Activated T-helper 1 cell treated with anti-CD3 and anti-CD28 coated beads, Interleukin-2, amount 50 U/mL, for 16 hours (primary cell): ENCODE measurements around the gene BEND5.
A peak's percentile ranks its signal among the peaks of the same experiment; 100 is the strongest.

Source experiments
- DNase-seq, 2 donors: peaks; one replicate each; pipeline ENCODE4 v3.0.0-alpha.2; 2020; ENCODE audit warnings: low read depth in 1 of 2, low spot score in 1 of 2

Gene BEND5

DNA sequence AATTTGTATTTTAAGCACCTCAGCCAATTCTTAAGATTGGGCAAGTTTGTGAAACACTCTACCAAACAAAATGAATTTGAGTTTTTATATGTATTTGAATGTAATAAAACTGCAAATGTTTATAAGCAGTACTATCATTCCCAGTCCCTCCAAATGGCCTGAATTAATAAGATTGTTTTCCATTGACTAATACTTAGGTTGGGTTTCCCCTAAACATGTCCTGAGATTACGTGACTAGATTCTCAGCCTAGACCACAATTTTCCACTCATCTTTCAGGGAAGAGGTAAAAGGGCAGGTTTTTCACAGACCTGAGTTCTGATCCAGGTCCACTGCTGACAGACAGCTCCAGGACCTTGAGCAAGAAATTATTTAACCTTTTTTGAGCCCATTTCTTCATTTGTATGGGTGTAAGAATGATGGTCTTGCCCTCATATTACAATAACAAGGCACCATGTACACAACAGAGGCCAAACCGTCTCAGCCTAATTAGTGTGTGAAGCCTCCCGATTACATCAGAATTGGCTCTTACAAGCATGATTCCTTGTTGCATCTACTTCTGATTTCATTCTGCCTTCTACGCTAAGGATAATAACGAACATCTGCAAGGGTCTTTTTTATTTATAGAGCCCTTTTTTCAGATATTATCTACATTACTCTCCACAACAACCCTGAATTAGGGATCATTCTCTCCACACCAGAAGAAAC lies 51.2 kb downstream of the BEND5 start:
- DNase-seq, result no peak

- DNase-seq, result no peak
Observed at GRCh38 chr1:48720929-48721328, 55.8 kb downstream of the BEND5 start.

- no peak for DNase-seq
Observed at GRCh38 chr1:48718705-48719104, 58.0 kb downstream of the BEND5 start.

DNA sequence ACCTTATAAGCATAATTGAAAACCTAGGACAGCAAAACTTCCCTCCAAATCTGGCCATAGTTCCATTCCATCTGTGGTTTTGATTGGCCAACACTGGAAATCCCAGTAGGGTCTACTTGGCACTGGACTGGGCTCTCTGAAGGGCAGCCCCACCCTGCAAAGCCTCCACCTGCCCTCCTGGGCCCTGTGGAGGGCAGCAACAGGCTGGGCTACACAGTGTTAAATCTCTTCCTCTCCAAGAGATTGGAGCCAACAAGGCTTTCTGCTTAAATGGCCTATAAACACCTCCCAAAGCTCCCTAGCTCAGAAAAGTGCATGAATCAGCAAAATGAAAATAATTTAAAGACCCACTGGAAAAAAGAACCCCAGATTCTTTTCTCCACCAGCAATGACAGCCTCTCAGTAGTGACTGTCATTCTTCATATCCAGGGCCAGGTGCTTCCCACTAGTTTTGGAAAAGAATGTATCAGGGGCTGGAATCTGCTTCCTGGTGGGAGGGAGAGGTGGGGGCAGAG lies 58.5 kb downstream of the BEND5 start:
- DNase-seq, result no peak

DNA sequence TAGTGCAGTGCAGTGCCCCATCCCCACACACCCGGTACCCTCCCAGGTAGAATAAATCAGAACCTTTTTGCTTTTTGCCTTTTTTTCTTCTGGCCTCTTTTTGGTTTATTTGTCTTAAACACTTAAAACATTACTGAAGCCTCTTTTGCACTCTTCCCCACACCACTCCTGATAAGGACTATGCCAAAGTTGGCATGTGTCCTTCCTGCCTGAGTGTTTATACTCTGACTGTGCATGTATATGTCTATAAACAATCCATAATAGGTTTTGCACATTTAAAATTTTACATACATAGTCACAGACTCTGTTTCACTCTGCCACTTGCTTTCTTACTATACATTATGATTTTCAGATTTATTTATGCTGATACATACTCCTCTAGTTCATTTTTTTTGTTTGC lies 59.6 kb downstream of the BEND5 start:
- DNase-seq, result no peak

- no peak for DNase-seq
Observed at GRCh38 chr1:48715921-48716320, 60.8 kb downstream of the BEND5 start.

GRCh38 chr1:48710915-48711314 lies 65.8 kb downstream of the BEND5 start:
- no peak for DNase-seq

GRCh38 chr1:48710318-48710717 lies 66.4 kb downstream of the BEND5 start:
- no peak for DNase-seq

DNA sequence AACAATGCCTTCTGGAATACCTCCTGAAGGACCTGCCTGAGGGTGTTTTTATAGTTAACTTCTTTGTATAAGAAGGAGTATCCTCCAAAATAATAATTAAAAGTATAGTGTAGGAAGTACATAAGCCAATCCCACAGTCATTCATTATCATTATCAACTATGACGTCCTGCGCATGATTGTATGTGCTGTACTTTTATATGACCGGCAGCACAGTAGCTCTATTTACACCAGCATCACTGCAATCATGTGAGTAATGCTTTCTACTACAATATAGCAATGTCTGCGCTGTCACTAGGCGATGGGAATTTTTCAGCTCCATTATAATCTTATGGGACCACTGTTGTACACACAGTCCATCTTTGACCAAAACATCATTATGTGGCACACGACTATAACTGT lies 72.0 kb downstream of the BEND5 start:
- no peak for DNase-seq

- no peak for DNase-seq
Observed at GRCh38 chr1:48701445-48701844, 75.2 kb downstream of the BEND5 start.

DNA sequence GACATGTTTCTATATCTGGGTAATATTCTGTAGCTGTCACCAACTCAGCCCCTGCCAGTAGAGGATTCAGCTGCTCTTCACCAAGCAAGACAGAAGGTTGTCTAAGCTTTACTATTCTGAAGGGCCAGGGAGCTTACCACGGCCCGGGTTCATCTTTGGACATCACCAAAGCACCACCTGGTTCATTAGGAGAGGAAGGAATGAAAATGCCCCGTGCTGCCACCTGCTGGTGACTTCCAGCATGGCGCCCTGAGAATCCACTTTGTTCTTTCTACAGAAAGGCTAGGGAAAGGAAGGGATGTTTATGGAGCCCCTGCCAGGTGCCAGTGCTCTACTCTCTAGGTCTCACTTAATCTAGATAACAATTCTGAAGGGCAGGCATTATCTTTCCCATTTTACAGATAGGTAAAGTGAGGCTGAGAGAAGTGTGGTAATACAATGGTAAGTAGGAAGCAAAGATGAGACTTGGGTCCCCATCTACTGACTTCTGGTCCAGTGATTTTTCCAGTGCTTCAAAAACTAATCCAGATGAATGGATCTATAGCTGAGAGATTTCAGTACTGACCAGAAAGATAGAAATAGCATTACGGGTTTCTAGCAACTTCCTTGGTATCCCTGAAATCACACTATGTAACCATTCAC lies 79.5 kb downstream of the BEND5 start:
- peak in 1 of 2 donors; percentile 21 for DNase-seq

- no peak for DNase-seq
Observed at GRCh38 chr1:48695161-48695560, 81.5 kb downstream of the BEND5 start.

DNA sequence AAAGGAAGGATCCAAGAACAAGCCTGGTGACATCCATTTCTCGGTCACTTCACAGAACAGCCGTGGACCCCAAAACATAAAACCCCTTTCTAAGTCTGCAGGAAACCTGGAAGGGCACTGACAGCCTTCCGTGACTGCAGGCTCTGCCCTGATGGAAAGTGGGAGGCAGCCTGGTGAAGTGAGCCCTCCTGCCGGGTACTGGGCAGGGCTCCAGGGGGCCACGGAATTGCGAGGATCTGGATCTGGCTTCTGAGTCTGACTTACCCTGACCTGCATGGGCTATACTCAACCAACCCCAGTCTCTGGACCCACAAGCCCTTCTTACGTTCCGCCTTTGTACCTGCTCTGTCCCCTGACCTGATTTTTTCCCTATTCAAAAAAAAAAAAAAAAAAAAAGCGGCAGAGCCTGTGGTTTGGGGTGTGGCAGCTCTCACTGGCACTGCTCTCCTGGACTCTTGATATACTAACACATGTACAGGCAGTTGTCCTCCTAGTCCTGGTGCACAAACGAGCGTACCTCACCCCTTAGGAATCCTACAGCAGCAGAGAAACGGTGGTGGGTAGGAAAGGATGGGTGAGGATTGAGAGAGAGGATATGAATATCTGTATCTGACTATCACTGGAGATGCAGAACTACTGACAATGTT lies 82.9 kb downstream of the BEND5 start:
- DNase-seq, result no peak

DNA sequence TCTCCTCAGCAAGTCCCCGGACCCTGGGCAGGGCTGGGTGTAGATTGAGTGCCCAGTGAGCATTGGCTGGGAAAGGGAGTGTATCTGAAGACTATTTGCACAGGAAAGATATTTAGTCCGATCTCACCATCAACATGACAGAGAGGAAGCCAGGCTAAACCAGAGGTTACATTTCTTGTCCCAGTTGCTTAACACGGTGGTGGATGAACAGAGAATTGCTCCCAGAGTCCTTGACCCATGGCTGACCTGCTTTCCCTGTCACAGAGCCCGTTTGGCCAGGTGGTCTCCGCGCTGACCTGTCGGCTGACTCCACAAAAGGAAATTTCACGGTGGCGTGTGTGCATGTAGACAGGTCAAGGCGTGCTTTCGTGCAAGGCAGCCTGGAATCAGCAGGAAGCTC lies 83.5 kb downstream of the BEND5 start:
- DNase-seq, result no peak

DNA sequence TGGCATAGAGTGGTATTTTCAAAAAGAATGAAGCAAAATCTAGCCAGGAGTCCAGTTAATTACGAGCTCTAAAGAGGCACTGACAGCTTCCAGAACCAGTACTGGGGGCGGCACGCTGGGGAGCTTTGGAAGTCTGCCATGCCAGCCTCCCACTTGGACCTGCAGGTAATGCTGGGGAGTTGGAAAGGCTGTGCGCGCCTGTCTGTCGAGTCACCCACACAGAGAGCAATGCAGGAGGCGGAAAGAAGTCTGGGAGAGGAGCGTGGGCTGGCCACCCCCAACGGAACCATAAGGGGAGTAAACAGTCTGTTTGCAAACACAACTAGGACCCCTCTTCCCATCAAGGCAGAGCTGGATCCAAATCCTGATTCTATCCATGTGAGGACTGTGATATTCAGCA lies 84.5 kb downstream of the BEND5 start:
- no peak for DNase-seq

DNA sequence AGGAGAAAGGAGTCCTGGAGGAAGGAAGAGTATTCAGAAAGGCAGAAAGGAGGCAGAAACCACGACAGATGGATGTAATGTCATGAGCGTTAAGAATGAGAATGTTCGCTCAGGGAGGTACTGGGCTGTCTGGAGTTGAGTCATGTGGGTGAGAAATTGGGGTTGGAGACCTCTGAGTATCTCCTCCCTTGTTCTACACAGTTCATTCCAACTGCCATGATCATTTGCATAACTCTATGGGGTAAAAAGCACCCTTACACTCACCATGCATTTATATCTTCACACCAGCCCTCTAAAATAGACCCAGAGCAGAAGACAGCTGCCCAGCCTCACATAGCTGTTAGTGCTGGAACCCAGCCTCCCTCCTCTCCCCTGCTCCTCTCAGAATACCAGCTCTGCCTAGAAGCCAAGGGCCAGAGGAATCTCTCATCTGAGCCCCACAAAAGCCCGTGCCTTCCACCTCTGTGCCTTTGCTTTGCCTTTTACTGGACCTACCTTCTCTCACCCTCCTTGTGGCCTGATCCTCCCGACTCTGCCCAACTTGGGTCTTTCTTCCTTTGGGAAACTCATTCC lies 85.2 kb downstream of the BEND5 start:
- DNase-seq, result no peak

DNA sequence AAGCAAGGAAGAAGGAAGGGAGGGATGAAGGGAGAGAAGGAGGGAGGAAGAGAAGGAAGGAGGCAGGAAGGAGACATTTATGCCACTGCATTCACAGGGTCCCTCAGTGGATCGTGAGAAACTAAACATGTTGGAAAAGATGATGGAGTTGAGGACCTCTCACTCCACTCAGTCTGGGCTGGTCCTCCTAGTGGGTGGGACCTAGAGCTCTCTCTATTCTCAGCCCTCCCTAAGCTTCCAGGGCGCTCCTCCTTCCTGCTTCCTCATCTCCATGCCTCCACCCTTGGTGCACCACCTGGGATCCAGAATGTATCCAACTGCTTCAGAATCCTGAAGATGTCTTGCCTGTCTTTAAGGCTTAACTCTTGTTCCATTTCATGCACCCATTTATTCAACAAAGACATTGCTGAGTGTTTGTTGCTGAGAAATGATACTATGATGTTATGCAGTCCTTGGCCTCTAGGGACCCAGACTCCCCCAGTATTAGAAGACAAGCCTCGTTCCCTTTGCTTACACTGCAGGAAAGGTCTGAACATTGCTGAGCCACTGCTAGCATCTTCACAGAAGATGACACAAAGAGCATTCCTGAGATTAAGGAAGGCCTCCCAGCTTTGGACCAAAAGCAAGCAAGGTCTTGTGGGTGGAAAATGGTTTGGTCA lies 88.5 kb downstream of the BEND5 start:
- DNase-seq, result no peak

DNA sequence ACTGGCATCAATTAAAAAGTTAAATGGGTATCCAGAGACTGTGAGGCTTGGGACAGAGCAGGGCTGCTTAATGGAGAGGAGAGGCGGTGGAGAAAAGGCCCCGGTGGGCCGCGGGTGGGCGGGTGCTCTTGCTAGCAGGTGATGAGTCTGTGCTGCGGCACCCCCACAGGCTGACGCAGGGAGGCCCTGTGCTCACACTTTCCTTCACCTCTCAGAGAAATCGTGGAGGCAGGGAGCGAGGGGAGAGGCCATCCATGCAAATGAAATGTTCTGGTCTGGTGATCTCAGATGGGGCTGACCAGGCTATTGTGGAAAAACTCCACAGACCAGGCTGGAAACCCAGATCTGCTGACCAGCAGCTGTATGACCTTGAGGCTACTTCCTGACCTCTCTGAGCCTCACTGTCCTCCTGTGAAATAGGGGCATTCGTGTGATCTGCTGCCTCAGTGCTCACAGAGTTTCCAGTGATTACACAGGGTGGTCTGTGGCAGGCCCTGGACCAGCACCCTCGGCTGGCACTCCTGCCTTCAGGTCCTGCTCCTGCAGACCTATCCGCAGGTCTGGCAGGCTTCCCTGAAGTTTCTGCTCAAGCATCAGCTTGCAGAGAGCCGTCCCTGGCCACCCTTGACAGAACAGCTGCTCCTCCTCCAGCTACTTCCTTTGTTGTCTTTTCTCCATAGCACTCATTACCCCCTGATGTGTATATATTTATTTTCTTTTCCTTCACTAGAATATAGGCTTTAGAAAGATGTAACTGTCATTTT lies 89.2 kb downstream of the BEND5 start:
- DNase-seq, result no peak

DNA sequence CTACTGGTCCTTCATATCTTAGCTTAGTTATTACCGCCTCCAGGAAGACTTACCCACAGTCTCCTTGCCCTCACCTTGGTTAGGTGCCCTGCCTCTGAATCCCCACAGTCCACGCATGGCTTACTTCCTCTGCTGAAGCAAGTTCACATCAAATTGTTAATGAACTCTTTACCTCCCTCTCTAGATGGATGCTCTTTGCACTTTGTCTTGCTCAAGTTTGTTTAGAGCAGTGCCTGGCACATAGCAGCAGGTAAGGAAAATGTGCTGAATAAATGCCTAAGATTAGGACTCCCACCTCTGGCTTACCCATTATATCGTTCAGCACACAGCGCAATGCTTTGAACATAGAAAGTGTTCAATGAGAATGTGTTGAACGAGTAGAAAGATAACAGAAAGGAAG lies 90.5 kb downstream of the BEND5 start:
- no peak for DNase-seq

DNA sequence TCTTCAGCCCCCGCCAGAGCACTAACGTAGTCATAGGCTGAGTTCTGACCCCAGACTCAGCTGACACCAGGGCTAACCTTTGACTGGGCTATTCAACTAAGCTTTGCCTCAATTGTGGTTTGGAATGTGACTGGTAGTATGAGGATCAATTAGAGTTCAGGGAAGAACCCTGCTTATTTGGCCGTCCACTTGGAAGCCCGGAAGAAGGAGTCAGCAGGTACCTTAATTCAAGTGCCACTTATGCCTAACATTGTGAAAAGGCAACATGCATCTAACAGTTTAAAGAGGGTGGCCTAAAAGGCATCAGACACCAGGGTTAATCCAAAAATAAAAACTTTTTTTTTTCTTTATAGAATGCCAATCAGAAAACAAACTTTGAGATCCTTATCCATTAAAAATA lies 92.3 kb downstream of the BEND5 start:
- no peak for DNase-seq

- DNase-seq, result no peak
Observed at GRCh38 chr1:48683839-48684238, 92.9 kb downstream of the BEND5 start.
